ENCODE measurements around the gene U2AF2. TPM values are rescaled to one million over a fixed set of nuclear protein-coding genes. Genes with fewer than 3 reads are reported as not detected.
A peak's percentile ranks its signal among the peaks of the same experiment; 100 is the strongest.

Gene U2AF2
- total RNA-seq, 1 donor from 2014 or later, result 145 TPM

GRCh38 chr19:55695511-55696290 is 40.9 kb downstream of the U2AF2 start:
- intact Hi-C loops (cut with DNase I), result no loop called here
- Histone ChIP-seq H3K9me3 (no peaks in the 10 kb centered on the region), H3K27me3 (no peaks in the 10 kb centered on the region), H3K36me3 (peaks cover 0 to 60% of the 10 kb centered on the region in 2 donors), H3K4me1 (no peaks in the 10 kb centered on the region), H3K4me3 (no peak overlapping the region), H3K27ac (no peak overlapping the region)
- TF ChIP-seq POLR2A (IDR thresholded peaks at IDR 0.05), result no peak
- no peak for TF ChIP-seq CTCF (IDR thresholded peaks at IDR 0.05)
- DNase-seq (ENCODE audit: extremely low spot score in 2 of 2), result no peak

GRCh38 chr19:55696301-55697068 is 41.6 kb downstream of the U2AF2 start:
- intact Hi-C loops (cut with DNase I), result no loop called here
- Histone ChIP-seq H3K27me3 (no peaks in the 10 kb centered on the region), H3K27ac (no peak overlapping the region), H3K4me3 (no peak overlapping the region), H3K36me3 (peaks cover 0 to 52% of the 10 kb centered on the region in 2 donors), H3K9me3 (no peaks in the 10 kb centered on the region), H3K4me1 (no peaks in the 10 kb centered on the region)
- no peak for TF ChIP-seq POLR2A (IDR thresholded peaks at IDR 0.05)
- TF ChIP-seq POLR2AphosphoS5 (IDR thresholded peaks at IDR 0.05; ENCODE audit: insufficient read depth in 1 of 2, low read depth in 1 of 2), result peak in 1 of 2 donors; percentile 4
- no peak for TF ChIP-seq CTCF (IDR thresholded peaks at IDR 0.05)
- no peak for DNase-seq (ENCODE audit: extremely low spot score in 2 of 2)

GRCh38 chr19:55697069-55697440 is 42.2 kb downstream of the U2AF2 start:
- no peaks in the 10 kb centered on the region for H3K27me3 ChIP-seq
- TF ChIP-seq POLR2A (IDR thresholded peaks at IDR 0.05) (no peak), CTCF (IDR thresholded peaks at IDR 0.05) (no peak), POLR2AphosphoS5 (IDR thresholded peaks at IDR 0.05; ENCODE audit: insufficient read depth in 1 of 2, low read depth in 1 of 2) (no peak)
- no peak for DNase-seq (ENCODE audit: extremely low spot score in 2 of 2)
- intact Hi-C loops (cut with DNase I), result no loop called here
- H3K27ac ChIP-seq, result no peak overlapping the region
- peaks cover 0 to 47% of the 10 kb centered on the region in 2 donors for H3K36me3 ChIP-seq
- H3K4me1 ChIP-seq, result no peaks in the 10 kb centered on the region
- no peaks in the 10 kb centered on the region for H3K9me3 ChIP-seq
- H3K4me3 ChIP-seq, result no peak overlapping the region

- no peaks in the 10 kb centered on the region for H3K4me1 ChIP-seq
- no peak overlapping the region for H3K4me3 ChIP-seq
- H3K9me3 ChIP-seq, result no peaks in the 10 kb centered on the region
- no peak for DNase-seq (ENCODE audit: extremely low spot score in 2 of 2)
- no peaks in the 10 kb centered on the region for H3K27me3 ChIP-seq
- H3K27ac ChIP-seq, result no peak overlapping the region
- TF ChIP-seq POLR2A (IDR thresholded peaks at IDR 0.05) (no peak), POLR2AphosphoS5 (IDR thresholded peaks at IDR 0.05; ENCODE audit: insufficient read depth in 1 of 2, low read depth in 1 of 2) (no peak), CTCF (IDR thresholded peaks at IDR 0.05) (no peak)
- peaks cover 0 to 40% of the 10 kb centered on the region in 2 donors for H3K36me3 ChIP-seq
- intact Hi-C loops (cut with DNase I), result no loop called here
Measured at GRCh38 chr19:55697698-55698097, 42.9 kb downstream of the U2AF2 start.

GRCh38 chr19:55698256-55698655 is 43.4 kb downstream of the U2AF2 start:
- Histone ChIP-seq H3K36me3 (peaks cover 0 to 35% of the 10 kb centered on the region in 2 donors), H3K27ac (no peak overlapping the region), H3K4me1 (no peaks in the 10 kb centered on the region), H3K4me3 (no peak overlapping the region), H3K27me3 (no peaks in the 10 kb centered on the region), H3K9me3 (no peaks in the 10 kb centered on the region)
- intact Hi-C loops (cut with DNase I), result no loop called here
- no peak for TF ChIP-seq CTCF (IDR thresholded peaks at IDR 0.05)
- no peak for DNase-seq (ENCODE audit: extremely low spot score in 2 of 2)

Data from vagina (tissue), 2 donors.